Central memory CD8-positive, alpha-beta T cell (primary cell): ENCODE measurements around the gene TNNT1.
A peak's percentile ranks its signal among the peaks of the same experiment; 100 is the strongest.
"Not testable (repeated sequence)": the region's sequence is repeated elsewhere in the genome, so short reads cannot be mapped to it uniquely, and the experiment has no call there.

Experiments used
- ATAC-seq: fragments of 150-1000 bp; cut with Tn5 transposase; replicated peaks from 2 replicates; pipeline ENCODE4 v1.10.0; 2022; ENCODE audit warnings: mild to moderate bottlenecking, moderate FRiP score, moderate number of reproducible peaks; ENCODE audit not compliant: poor library complexity, severe bottlenecking; ENCODE audit errors: extremely low read depth
- DNase-seq, 2 donors: peaks; one replicate each; pipeline ENCODE4 v3.0.0; 2021; ENCODE audit warnings: low spot score in 2 of 2
- H3K27ac Mint-ChIP-seq: one replicate; pipeline ENCODE4 v1.8.0; 2022; ENCODE audit warnings: low read depth, mild to moderate bottlenecking, moderate library complexity, mixed read lengths
- H3K27me3 Mint-ChIP-seq: one replicate; pipeline ENCODE4 v1.8.0; 2022; ENCODE audit warnings: mixed read lengths
- H3K36me3 Mint-ChIP-seq: one replicate; pipeline ENCODE4 v1.8.0; 2022; ENCODE audit warnings: mild to moderate bottlenecking, moderate library complexity, mixed read lengths; ENCODE audit not compliant: insufficient read depth
- H3K4me1 Mint-ChIP-seq: one replicate; pipeline ENCODE4 v1.8.0; 2022; ENCODE audit warnings: mixed read lengths
- H3K4me3 Mint-ChIP-seq: one replicate; pipeline ENCODE4 v1.8.0; 2022; ENCODE audit warnings: mild to moderate bottlenecking, moderate library complexity, mixed read lengths
- H3K9me3 Mint-ChIP-seq: one replicate; pipeline ENCODE4 v1.8.0; 2022; ENCODE audit warnings: mixed read lengths

The TNNT1 gene

GRCh38 chr19:55161571-55162322, 12.7 kb upstream of the TNNT1 start:
- Mint-ChIP-seq H3K4me1 (peaks cover 19% of the 10 kb centered on the region), H3K27ac (no peak overlapping the region), H3K27me3 (peaks cover 77% of the 10 kb centered on the region), H3K4me3 (no peak overlapping the region), H3K36me3 (peaks cover 7% of the 10 kb centered on the region), H3K9me3 (no peaks in the 10 kb centered on the region)
- DNase-seq (no peak), ATAC-seq (no peak)

- peaks cover 14% of the 10 kb centered on the region for H3K4me1 Mint-ChIP-seq
- peaks cover 7% of the 10 kb centered on the region for H3K36me3 Mint-ChIP-seq
- ATAC-seq = no peak
- no peak for DNase-seq
- no peak overlapping the region for H3K4me3 Mint-ChIP-seq
- no peaks in the 10 kb centered on the region for H3K9me3 Mint-ChIP-seq
- peaks cover 77% of the 10 kb centered on the region for H3K27me3 Mint-ChIP-seq
- H3K27ac Mint-ChIP-seq = no peak overlapping the region
Observed at GRCh38 chr19:55160986-55161365, 12.0 kb upstream of the TNNT1 start.

GRCh38 chr19:55160128-55160985, 11.4 kb upstream of the TNNT1 start:
- DNase-seq (peak; percentile 69 to 78), ATAC-seq (peak; percentile 90)
- no peaks in the 10 kb centered on the region for H3K9me3 Mint-ChIP-seq
- H3K36me3 Mint-ChIP-seq = peaks cover 7% of the 10 kb centered on the region
- no peak overlapping the region for H3K4me3 Mint-ChIP-seq
- peaks cover 71% of the 10 kb centered on the region for H3K27me3 Mint-ChIP-seq
- peaks cover 14% of the 10 kb centered on the region for H3K4me1 Mint-ChIP-seq
- H3K27ac Mint-ChIP-seq = peak overlapping the region; percentile 74

DNA sequence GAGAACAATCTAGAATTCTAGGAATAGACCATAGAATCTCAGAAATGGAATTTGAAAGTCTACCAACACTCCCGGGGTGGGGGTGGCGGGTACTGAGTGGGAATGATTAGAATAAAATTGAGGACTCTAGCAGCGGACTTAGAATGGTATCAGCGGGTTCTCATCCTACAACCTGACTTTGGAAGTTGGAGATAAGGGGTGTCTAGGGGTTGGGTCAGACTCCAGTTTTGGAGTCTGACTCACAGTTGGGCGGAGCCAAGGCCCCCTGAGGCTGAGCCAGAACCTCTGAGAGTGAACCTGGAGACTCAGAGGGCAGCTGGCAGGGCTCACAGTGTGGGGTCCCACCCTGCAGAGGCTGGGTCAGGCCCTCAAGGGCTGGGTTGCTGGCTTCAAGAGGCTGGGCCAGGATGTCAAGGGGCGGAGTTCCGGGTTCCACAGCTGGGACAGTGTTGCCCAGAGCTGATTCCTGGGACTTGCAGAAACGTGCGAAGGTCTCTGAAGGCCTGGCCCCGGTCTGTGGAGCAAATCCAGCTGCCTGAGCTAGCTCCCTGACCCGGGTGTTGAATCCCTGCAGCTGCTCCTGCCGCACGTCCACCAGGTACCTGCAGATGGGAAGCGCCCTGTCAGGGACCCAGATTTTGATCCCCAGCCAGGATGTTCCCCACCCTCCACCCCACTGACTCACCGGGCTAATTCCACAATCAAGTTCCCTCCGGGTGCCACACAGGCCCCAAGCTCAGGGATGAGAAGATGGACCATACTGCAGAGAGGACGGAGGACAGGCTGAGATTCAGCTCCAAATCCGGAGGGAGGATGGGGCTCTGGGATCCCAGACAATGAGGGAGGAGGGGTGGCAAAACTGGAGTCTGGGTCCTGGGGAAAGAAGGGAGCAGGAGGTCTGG, 10.1 kb upstream of the TNNT1 start:
- Mint-ChIP-seq H3K4me1 (peaks cover 19% of the 10 kb centered on the region), H3K27ac (no peak overlapping the region), H3K36me3 (peaks cover 3% of the 10 kb centered on the region), H3K27me3 (peaks cover 60% of the 10 kb centered on the region), H3K4me3 (no peak overlapping the region), H3K9me3 (peaks cover 4% of the 10 kb centered on the region)
- ATAC-seq (no peak), DNase-seq (no peak)

- peaks cover 53% of the 10 kb centered on the region for H3K27me3 Mint-ChIP-seq
- no peak overlapping the region for H3K27ac Mint-ChIP-seq
- ATAC-seq = no peak
- H3K4me1 Mint-ChIP-seq = peaks cover 26% of the 10 kb centered on the region
- peaks cover 3% of the 10 kb centered on the region for H3K36me3 Mint-ChIP-seq
- DNase-seq = no peak
- peaks cover 10% of the 10 kb centered on the region for H3K9me3 Mint-ChIP-seq
- H3K4me3 Mint-ChIP-seq = no peak overlapping the region
Observed at GRCh38 chr19:55158423-55158822, 9.4 kb upstream of the TNNT1 start.

DNA sequence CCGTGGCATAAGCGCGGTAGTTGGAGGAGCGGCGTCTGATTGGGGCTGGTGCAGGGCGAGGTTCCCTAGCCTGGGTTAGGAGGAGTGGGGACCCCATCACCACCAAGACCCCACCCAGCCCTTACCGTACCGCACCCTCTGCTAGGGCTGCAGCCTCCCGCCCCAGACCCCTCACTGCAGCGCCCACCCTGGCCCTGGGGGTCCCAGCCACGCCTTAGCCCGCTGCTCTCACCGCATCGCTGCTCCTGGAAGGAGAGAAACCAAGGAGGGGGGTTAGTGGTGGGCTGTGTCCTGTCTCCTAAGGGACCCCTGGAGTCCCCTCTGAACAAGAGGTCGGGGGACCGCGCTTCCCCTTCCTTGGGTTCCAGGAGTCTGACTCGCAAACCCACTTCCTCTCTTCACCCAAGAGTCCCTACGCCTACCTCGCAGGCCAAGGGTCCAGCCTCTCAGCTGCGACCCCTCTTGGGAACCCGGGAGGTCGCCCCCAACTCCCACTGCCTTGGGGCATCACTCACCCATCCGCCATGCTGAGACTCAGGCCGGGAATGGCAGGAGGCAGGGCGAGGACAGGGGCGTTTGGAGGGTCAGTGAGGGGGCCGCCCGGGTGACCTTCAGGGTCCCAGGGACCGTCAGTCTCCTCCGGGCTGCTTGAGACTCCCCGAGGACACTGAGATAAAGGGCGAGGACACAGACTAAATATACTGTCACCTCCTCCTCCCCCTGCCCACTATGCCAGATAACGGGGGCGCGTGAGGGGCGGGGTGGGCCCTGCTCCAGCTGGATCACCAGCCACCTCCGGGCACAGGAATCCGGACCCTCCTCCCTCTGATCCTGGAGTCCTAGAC, 8.3 kb upstream of the TNNT1 start, which contains the start of gene TNNI3:
Gene TNNI3, minus strand, starts transcription at position 669 of the 845 bp plus-strand sequence. Its CDS starts 143 bp downstream, at position 526.
- Mint-ChIP-seq H3K4me1 (peaks cover 27% of the 10 kb centered on the region), H3K27me3 (peaks cover 52% of the 10 kb centered on the region), H3K4me3 (no peak within 1 kb of the TSS), H3K9me3 (peaks cover 11% of the 10 kb centered on the region), H3K36me3 (peaks cover 2% of the 10 kb centered on the region), H3K27ac (no peak within 1 kb of the TSS)
- ATAC-seq (no peak), DNase-seq (no peak)

DNA sequence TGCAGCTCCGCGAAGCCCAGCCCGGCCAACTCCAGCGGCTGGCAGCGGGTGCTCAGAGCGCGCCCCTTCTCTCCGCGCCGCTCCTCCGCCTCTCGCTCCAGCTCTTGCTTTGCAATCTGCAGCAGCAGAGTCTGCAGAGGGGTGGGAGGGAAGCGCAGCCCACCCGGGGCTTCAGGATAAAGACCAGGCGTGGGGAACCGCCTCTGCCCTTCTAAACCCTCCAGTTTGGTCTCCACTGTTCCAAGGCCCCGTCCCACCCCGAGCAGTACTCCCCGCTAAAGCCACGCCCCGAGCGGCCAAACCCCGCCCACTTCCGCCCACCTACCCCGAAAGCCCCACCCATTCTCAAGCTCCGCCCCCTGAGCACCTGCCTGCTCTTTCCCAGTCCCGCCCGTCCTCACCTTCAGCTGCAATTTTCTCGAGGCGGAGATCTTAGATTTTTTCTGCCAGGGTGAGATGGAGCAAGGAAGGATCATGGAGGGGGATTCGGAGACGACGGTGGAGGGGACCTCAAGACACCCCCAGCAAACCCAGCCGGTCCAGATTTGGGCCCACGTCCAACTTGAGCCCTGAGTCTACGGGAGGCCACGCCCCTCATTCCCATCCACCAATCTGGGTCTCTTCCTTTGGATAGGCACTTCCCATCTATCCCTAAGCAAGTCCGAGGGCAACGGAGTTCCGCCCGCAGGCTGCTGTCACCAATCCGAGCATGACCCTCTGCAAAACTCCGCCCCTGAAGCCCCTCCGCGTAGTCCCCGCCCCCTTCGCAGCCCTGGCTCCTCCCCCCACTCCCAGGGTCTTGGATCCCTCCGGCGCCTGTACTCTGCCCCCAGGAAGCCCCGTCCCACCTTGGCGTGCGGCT, 7.4 kb upstream of the TNNT1 start:
- Mint-ChIP-seq H3K9me3 (peaks cover 18% of the 10 kb centered on the region), H3K4me3 (no peak overlapping the region), H3K27me3 (peaks cover 52% of the 10 kb centered on the region), H3K4me1 (peaks cover 35% of the 10 kb centered on the region), H3K36me3 (peaks cover 4% of the 10 kb centered on the region), H3K27ac (no peak overlapping the region)
- no peak for ATAC-seq
- no peak for DNase-seq

DNA sequence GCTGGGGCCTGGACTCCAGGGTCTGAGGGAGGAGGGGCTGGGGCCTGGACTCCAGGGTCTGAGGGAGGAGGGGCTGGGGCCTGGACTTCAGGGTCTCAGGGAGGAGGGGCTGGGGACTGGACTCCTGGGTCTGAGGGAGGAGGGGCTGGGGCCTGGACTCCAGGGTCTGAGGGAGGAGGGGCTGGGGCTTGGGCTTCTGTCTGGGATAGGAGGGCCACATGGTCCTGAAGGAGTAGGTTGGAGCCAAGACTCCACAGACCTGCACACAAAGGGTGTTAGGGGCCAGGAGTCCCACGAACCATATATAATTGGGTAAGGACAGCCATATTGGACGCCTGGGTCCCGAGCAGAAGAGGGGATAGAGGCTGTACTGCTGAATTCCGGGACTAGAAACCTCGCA, 6.8 kb upstream of the TNNT1 start:
- not testable (repeated sequence) for H3K36me3 Mint-ChIP-seq, DNase-seq, H3K4me3 Mint-ChIP-seq, H3K27ac Mint-ChIP-seq, ATAC-seq
- H3K4me1 Mint-ChIP-seq = peaks cover 36% of the 10 kb centered on the region
- H3K9me3 Mint-ChIP-seq = peaks cover 18% of the 10 kb centered on the region
- H3K27me3 Mint-ChIP-seq = peaks cover 49% of the 10 kb centered on the region

DNA sequence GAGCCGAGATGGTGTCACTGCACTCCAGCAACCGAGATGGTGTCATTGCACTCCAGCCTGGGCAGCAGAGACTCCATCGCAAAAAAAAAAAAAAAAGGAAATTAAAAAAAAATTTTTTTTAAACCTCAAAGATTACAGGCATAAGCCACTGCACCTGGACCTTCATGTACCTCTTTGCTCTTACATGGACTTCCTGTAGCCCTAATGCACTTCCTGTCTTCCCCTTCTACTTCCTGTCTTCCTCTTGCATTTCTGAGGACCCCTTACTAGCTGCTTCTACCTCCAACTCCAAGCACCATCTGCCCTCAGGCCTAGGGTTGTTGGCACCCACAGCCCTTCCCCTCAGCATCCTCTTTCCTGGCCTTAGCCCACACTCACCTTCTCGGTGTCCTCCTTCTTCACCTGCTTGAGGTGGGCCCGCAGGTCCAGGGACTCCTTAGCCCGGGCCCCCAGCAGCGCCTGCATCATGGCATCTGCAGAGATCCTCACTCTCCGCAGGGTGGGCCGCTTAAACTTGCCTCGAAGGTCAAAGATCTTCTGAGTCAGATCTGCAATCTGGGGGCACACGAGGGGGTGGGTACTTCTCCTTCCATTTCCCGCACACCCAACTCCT, 4.8 kb upstream of the TNNT1 start:
- Mint-ChIP-seq H3K4me1 (peaks cover 28% of the 10 kb centered on the region), H3K4me3 (no peak overlapping the region), H3K36me3 (peaks cover 3% of the 10 kb centered on the region), H3K27ac (peak overlapping the region; percentile 65), H3K9me3 (peaks cover 18% of the 10 kb centered on the region), H3K27me3 (peaks cover 44% of the 10 kb centered on the region)
- no peak for ATAC-seq
- DNase-seq = no peak

DNA sequence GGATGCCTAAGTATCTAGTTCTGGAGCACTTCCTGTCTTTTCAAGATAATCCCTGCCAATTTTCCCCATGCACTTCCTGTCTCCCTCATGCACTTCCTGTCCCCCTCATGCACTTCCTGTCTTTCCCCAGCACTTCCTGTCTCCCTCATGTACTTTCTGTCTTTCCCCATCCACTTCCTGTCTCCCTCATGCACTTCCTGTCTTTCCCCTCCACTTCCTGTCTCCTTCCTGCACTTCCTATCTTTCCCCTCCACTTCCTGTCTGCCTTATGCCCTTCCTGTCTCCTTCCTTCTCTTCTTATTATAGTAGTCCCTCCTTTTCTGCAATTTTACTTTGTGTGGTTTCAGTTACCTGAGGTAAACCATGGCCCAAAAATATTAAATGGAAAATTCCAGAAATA, 3.0 kb upstream of the TNNT1 start:
- Mint-ChIP-seq H3K27me3 (peaks cover 36% of the 10 kb centered on the region), H3K4me3 (no peak overlapping the region), H3K36me3 (peaks cover 3% of the 10 kb centered on the region), H3K4me1 (peaks cover 23% of the 10 kb centered on the region), H3K9me3 (peaks cover 18% of the 10 kb centered on the region), H3K27ac (peak overlapping the region; percentile 52)
- DNase-seq = no peak
- no peak for ATAC-seq
